GM11168 (cell line): Measurements from ENCODE around the gene GNL3.
"Not testable (repeated sequence)": the region's sequence is repeated elsewhere in the genome, so short reads cannot be mapped to it uniquely, and the experiment has no call there.

ENCODE experiments used
- in situ Hi-C: fragments of 300-500 bp; cut with MboI; formaldehyde crosslinking; loops from one replicate; pipeline ENCODE4 v1.12.0; 2022; ENCODE audit warnings: low sequenced_read_pairs; ENCODE audit not compliant: unreplicated experiment

Gene GNL3, protein sequence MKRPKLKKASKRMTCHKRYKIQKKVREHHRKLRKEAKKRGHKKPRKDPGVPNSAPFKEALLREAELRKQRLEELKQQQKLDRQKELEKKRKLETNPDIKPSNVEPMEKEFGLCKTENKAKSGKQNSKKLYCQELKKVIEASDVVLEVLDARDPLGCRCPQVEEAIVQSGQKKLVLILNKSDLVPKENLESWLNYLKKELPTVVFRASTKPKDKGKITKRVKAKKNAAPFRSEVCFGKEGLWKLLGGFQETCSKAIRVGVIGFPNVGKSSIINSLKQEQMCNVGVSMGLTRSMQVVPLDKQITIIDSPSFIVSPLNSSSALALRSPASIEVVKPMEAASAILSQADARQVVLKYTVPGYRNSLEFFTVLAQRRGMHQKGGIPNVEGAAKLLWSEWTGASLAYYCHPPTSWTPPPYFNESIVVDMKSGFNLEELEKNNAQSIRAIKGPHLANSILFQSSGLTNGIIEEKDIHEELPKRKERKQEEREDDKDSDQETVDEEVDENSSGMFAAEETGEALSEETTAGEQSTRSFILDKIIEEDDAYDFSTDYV

DNA sequence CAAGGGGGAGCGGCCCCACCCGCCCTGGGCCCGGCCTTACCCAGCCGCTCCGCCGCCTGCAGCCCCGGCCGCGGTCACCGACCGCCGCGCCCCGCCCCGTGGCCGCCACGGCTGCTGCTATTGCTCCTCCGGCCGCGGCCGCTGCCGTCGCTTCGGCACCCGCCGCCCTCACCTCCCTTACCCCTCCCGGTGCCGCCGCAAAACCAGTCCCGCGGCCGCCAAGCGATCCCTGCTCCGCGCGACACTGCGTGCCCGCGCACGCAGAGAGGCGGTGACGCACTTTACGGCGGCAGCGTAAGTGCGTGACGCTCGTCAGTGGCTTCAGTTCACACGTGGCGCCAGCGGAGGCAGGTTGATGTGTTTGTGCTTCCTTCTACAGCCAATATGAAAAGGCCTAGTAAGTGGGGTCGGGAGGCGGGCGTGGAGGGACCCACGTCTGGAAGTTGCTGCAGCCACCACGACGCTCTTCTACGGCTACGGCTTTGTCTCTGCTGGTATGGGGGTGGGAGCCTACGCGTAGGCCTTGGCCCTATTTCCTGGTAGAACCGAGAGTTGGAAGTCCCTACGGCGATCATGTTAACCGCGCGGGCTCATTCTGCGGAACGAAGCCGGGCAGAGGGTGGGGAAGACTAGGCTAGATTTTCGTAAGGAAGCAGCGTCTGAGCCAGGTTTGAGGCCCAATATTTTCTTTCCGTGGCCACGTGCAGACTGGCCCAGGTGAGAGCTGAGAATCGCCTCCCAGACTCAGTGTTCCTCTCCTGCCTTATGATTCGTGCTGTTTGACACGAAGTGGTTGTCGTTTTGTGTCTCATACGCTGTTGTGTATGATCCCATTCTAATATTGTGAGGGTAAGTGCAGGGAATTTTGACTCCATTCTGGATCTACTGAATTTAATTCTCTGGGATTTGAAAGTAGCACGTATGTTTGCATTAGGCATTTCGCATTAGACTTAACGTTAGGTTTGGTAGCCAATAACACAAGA lies at the start of gene GNL3, which contains the start of gene PBRM1:
Gene GNL3, plus strand, starts transcription at position 324 of the 983 bp plus-strand sequence. Its CDS starts 61 bp downstream, at position 385.
Gene PBRM1, minus strand, starts transcription at position 205 of the 983 bp plus-strand sequence.
- in situ Hi-C loops, result no loop called here

DNA sequence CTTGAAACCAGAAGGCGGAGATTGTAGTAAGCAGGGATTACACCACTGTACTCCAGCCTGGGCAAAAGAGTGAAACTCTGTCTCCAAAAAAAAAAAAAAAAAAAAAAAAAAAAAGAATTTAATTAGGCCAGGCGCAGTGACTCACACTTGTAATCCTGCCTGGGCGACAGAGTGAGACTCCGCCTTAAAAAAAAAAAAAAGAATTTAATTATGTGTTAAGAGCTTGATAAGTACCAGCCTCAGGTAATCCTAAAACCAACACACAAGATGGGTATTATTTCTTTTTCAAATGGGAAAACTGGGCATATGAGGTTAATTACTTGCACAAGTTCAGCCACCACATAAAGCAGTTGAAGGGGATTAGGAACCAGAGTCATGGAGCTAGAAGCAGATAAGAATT lies 49.2 kb upstream of the GNL3 start:
- in situ Hi-C loops, result no loop called here

DNA sequence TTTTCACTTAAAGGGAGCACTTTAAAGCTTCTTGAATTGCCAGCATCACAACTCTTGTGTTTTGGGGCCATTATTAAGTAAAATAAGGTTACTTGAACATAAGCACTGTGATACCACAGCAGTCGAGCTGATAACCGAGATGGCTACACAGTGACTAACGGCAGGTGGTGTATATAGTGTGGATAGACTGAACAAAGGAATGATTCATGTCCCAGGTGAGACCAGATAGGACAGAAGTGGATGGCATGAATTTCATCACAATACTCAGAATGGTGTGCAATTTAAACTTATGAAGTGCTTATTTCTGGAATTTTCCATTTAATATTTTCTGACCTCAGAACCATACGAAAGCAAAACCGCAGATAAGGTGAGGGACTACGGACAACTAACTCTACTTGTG lies 40.3 kb upstream of the GNL3 start:
- in situ Hi-C loops, result no loop called here

DNA sequence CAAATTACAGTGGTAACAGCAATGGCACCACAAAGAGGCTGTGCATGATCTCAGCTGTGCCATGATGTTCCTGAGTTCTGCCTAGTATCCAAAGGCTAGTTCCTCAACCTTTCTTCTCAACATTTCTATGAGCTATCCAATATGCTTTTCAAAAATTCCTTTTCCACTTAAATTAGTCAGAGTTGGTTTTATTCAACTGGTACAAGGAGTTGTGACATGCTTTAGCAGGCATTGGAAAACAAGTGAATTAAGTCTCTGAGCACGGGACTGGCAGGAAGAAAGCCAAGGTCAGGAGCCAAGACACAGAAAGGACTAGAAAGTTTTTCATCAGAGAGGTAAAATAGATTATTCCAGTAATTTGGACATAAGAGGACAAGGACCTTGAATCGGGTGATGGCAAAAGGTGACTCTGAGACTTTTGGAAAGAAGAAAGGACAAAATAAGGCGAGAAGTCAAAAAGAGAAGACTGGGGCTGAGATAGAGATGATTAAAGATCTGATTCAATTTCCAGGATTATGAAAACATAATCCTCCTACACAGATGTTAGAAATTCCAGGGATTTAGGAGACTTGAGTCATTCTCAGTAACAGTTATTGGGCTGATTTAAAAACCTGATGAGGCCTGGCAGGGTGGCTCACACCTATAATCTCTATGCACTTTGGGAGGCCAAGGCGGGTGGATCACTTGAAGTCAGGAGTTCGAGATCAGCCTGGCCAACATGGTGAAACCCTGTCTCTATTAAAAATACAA lies 36.2 kb upstream of the GNL3 start:
- in situ Hi-C loops, result no loop called here

DNA sequence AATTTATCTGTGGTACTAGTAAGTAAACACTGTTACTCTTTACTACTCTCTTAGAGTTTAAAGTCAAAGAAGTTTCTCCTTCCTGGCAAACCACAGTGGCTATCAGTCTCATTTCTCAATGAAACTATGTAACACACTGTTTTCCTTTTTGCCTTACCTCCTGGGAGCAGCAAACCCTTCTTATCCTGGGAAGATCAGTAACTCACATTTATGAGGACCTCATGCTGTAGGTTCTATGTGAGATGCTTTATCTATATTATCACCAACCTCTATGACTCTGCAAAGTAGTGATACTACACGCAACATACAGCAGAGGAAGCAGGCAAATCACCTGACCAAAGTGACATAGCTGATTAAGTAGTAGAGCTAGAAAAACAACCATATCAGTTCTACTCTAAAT lies 35.4 kb upstream of the GNL3 start:
- in situ Hi-C loops, result no loop called here

DNA sequence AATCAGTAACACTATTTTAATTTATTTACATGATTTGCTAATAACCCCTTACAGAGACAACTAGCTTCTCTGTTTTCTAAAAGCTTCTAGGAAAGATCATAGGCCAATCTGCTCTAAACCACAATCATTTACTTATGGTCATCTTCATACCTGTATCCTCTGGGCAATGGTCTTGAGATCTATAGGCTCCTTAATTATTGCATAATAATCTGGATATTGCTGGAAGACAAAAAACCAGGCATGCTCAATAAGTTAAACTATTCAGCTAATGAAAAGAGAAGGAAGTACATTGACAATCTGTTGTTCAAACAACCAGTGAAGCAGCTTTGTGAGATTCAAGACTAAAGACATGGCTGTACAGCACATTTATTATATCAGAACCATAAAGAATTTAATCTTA lies 34.2 kb upstream of the GNL3 start:
- in situ Hi-C loops, result no loop called here

DNA sequence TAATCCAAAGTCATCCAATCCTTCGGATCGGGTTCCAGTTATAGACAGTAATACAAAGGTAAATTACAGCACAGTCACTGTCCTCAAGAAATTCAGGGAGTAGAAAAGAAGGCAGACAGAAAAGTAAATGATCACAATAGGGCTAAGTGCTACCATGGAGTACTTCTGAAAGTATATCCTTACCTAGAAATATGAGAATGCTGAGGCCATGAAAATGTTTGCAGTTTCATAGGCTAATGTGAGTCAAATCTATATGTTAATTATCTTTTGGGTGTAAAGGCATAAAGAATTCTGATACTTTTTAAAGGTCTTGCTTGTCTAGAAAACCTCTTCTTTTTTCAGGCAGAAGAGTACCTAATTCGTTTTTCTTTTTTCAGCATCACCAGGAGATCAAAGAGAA lies 29.9 kb upstream of the GNL3 start:
- in situ Hi-C loops, result no loop called here

DNA sequence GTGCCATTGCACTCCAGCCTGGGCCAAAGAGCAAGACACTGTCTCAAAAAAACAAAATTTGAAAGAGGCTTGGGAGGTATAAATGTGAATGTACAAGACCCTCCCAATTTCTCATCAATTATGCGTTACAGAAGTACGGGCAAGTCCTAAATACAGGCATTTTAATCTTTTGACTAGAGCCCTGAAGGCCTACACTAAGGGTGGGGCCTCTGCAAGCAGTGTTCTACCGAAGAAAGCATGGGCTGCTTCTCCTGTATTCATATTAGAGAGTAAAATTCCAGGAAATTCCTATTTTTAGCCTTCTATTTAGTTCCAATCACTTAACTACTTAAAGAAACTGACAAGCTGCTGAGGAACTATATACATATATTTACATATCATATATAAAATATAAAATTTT lies 25.8 kb upstream of the GNL3 start:
- in situ Hi-C loops, result no loop called here

DNA sequence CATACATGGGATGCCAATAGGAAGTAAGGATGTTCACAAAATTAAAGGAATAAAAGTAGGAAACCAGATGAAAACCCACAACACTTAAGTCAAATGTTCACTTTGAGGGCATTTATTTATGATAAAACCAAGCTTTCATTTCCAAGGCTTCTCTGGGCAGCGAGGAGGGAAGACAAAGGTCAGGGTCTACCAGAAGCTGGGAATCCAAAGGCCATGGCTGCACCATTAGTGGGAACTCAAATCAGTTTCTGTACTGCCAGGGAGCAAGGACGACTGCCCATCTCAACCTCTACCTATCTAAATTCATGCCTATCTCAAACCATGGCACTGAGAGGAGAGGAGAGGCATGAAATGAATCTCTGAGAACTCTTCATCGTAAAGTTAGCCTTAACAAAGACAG lies 22.7 kb upstream of the GNL3 start:
- in situ Hi-C loops, result no loop called here

DNA sequence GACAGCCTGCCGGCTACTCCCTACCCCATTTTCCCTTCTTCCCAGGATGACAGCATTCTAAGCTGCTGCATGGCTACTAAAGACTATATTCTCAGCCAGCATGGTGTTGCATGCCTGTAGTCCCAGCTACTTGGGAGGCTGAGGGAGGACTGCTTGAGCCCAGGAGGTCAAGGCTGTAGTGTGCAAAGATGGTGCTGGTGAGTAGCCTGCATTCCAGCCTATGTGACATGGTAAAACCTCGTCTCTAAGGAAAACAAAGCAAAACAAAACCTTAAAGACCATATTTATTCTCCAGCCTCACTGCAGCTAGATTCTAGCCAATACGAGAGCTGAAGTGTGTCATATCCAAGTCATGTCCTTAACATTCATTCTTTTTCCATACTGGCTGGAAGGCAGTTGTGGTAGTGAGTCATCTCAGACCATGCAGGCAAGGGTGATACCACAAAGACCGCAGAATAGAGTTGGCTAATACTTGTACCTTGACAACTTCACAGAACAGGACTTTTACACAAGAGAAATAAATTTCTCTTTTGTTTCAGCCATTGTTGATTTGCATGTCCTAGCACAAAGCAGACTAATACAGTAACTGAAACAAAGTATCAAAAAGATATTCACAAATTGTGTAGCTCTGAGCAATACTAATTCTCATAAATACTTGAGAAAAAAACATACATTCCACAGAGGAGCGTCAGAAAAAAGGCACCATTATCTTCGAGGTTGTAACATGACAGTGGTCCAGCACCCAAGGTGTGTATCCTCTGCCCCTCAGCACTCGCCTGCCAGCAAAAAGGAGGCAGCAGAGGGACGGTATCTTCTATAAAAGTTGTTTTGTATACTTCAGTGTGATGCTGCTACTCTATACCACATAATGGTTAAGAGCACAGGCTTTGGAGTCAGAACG lies 15.0 kb upstream of the GNL3 start:
- in situ Hi-C loops, result no loop called here

DNA sequence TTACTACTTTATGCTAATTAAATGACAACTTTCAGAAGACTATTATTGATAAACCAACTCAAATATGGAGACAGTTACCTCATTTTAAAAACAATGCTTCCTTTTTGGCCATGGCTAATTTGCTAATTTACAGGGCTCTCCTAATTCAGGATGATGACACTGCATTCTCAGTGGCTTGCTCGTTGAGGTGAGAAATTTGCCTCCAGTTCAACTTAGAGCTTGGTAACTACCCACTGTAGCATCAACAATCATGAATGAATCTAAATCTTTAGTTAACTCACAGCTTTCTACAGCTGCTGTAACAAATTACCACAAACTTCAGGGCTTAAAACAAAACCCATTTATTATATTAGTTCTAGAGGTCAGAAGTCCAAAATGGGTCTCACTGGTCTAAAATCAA lies 14.2 kb upstream of the GNL3 start:
- in situ Hi-C loops, result no loop called here

DNA sequence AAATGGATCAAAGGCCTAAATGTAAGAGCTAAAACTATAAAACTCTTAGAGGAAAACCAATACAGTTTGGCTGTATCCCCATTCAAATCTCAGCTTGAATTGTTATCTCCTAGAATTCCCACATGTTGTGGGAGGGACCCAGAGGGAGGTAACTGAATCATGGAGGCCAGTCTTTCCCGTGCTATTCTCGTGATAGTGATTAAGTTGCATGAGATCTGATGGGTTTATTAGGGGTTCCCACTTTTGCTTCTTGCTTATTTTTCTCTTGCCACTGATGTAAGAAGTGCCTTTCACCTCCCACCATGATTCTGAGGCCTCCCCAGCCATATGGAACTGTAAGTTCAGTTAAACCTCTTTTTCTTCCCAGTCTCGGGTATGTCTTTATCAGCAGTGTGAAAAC lies 9.6 kb upstream of the GNL3 start:
- in situ Hi-C loops, result not testable (repeated sequence)

DNA sequence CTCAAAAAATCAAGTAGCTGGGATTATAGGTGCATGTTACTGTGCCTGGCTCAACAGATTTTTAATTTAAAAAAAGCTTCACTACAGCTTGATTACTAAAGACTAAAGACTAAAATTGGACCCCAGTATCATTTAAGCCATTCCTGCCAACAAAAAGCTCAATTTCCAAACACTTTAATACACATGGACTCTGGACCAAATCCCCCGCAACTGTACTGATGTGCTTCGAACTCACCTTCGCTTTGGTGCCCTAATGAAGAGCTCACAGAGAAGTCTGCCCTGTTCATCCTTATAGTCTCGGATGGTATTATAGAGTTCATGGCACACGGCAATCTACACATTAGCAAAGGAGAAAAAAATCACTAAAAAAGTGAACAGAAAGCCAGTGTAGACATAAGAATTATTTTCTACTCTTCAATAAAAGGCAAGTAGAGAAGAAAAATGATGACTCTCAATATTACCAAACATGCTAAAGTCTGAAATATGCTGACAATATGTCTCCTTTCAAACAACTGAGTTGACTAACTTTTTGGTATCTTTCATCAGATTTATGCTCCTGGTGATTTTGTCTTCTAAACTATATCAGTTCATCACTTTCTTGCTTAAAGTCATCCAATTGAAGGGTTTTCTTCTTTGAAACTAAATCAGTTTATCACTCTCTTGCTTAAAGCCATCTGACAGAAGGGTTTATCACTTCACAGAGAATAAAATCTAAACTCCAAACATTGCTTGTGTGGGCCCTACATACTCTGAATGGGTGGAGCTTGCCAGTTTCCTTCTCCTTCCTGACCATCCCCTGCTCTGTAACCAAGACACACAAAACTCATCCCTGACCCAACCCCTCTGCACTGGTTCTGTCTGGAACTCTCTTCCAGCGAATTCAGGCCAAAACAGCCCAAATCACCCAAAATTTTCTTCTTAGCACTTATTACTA lies 7.3 kb upstream of the GNL3 start:
- in situ Hi-C loops, result no loop called here

DNA sequence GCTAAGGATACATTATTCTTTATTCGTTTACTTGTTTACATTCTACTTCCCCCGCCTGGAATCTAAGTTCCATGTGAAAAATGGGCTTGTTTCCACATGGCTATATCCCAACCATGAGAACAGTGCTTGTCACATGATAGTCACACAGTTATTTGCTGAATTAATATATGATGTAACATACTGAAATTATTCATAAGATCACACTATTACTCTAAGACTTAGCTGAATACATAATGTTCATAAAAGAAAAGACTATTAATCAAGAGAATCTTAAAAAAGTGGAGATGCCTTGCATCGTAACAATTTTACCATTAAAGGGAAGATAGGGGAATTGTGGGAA lies 6.7 kb upstream of the GNL3 start:
- in situ Hi-C loops, result no loop called here

DNA sequence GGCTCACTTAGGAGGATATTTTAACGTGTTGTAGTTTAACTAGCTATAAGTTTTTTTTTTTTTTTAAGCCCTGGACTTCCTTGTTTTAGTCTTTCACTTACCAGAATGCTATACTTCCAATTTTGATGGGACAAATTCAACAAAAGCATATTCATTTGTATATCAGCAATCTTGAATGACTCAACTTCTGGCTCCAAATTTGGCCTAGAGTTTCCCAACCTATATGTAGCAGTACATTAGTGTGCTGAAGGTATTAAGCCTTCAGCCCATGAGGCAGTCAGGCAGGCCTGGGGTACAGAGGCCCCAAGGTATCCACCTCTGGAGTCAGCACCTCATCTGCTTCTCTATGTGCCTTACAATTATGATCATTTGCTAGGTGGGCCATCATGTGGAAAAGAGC lies 6.0 kb upstream of the GNL3 start:
- in situ Hi-C loops, result no loop called here

DNA sequence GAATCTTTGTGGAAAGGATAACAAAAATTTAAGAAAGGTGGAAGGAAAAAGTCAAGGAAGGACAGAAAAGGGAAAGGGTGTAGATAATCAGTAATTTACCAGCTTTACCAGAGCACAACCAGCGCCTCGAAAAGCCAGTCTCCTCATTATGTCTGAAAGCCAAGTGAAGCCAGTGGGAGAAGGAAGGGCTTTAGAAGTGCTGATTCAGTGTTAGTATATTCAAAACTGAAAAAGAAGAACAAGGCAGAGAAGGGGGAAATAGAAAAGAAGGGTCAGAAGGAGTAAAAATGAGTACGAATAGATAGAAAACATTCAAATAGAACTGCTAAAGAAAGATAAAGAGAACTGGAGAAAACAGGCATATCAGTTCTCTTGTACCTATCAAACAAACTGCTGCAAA lies 4.2 kb upstream of the GNL3 start:
- in situ Hi-C loops, result no loop called here

DNA sequence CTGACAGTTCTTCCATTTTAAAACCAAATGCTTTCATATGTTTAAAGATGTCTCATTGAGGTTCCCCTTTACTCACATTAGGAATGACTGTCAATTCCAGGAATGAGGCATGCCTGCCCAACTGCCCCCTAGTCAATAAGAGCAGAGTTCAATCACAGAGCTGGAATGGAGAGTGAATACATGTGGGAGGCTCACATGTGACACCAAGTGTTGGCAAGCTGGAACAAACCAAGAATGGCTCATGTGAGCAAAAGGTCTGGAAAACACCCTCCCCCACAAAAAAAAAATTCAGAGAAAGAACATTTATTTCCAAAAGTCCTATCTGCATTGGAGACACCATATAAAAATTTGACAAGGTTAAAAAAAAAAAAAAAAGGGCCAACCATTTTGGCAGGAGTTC lies 3.8 kb upstream of the GNL3 start:
- in situ Hi-C loops, result no loop called here

DNA sequence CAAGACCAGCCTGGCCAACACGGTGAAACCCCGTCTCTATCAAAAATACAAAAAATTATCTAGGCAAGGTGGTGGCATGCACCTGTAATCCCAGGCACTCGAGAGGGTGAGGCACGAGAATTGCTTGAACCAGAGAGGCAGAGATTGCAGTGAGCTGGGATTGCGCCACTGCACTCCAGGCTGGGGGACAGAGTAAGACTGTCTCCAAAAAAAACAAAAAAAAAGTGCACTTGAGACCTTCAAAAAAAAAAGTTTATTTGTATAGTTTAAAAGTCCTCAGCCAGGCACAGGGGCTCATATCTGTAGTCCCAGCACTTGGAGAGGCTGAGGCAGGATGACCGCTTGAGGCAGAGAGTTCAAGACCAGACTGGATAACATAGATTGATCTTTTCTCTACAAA lies 2.2 kb upstream of the GNL3 start:
- in situ Hi-C loops, result no loop called here
